ENCODE measurements around the gene TARM1.
"Not testable (repeated sequence)": the region's sequence is repeated elsewhere in the genome, so short reads cannot be mapped to it uniquely, and the experiment has no call there.

Gene TARM1

GRCh38 chr19:54063350-54064116 is 17.6 kb downstream of the TARM1 start, which contains the start of gene VSTM1:
Gene VSTM1, minus strand, starts transcription at chr19:54063897. Its CDS starts 120 bp downstream, at chr19:54063777.
- TF ChIP-seq CTCF (conservative IDR thresholded peaks at IDR 0.05) (no peak), ZFX (IDR thresholded peaks at IDR 0.05) (no peak)

DNA sequence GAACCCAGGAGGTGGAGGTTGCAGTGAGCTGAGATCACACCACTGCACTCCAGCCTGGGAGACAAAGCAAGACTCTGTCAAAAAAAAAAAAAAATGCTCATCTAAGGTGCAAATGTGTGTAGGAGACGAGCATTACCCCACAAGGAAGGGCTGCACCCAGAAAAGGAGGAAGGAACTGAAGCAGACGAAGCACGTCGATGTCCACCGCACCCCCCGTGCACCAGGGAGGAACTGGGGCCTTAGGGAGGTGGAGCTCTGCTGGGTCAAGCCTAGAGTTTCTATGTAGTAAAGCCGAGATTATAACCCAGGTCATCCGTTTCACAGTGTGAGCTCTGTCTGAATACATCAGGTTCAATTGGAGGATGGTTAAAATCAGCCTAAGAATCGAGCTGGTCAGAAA is 18.5 kb downstream of the TARM1 start:
- no peak overlapping the region for H3K27ac ChIP-seq
- TF ChIP-seq ZFX (IDR thresholded peaks at IDR 0.05) (no peak), CTCF (conservative IDR thresholded peaks at IDR 0.05) (no peak)

More at GRCh38 chr19:54063350-54064116, 17.6 kb downstream of the TARM1 start, which contains the start of gene VSTM1:
- H3K27ac ChIP-seq, result no peak within 1 kb of the TSS

DNA sequence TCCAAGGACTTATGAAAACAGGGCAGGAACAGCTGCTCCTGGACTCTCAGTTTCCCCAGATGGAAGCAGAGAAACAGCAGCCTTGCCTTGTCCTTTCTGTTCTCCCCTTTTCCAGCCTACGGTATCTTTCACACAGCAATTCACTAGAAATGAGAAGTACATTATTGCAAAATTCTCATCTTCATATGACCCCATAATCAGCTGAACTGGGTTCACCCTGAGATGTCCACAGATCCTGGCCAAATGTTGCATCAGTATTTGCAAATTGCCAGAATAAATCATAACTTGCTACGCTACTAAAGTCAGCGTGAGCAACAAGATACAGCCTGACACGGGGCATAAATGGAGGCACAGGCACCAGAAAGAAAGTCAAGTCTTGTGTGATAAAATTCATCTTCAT is 33.5 kb downstream of the TARM1 start:
- TF ChIP-seq CTCF (conservative IDR thresholded peaks at IDR 0.05) (no peak), ZFX (IDR thresholded peaks at IDR 0.05) (no peak)
- H3K27ac ChIP-seq, result no peak overlapping the region

GRCh38 chr19:54045771-54046170 is 35.4 kb downstream of the TARM1 start:
- TF ChIP-seq CTCF (conservative IDR thresholded peaks at IDR 0.05), result no peak
- TF ChIP-seq ZFX (IDR thresholded peaks at IDR 0.05), result no peak
- no peak overlapping the region for H3K27ac ChIP-seq

DNA sequence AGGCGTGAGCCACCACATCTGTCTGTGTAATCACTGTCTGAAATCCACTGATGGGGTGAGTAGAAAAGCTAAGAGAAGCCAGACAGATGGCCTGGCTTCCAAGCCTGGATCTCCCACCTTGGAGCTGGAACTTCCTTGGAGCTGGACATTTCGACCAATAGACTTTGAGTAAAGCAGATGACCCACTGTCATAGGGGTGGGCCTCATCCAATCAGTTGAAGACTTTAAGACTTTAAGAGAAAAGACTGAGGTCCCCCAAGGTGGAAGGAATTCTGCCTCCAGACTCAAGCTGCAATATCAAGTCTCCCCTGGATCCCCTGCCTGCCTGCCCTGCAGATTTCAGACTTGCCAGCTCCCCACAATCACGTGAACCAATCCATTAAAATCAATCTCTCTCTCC is 38.2 kb downstream of the TARM1 start:
- TF ChIP-seq CTCF (conservative IDR thresholded peaks at IDR 0.05) (no peak), ZFX (IDR thresholded peaks at IDR 0.05) (no peak)

DNA sequence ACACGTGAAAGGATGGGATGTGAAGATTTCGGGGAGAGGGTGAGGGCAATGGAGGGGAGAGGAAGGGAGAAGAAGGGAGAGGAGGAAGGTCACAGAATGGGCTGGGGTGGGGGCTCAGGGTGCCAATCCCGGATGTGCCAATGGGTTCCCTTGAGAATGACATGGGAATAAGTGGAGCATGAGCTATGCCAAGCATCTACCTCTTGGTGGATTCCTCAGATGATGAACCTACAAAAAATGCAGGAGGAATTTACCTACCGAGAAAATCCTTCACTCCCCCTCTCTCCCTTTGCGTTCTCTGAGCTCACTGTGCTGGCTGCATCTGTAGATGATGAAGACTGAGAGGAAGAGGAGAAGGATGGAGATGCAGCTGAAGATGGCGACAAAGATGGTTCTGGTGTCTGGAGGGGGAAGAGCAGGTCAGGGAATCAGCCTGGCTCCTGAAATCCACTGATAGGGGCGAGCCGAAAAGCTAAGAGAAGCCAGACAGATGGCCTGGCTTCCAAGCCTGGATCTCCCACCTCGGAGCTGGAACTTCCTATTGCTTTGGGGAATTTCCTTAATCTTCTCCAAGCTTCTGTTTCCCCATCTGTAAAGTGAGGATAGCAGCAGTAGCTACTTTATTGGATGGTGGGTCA is 39.1 kb downstream of the TARM1 start:
- no peak overlapping the region for H3K27ac ChIP-seq
- TF ChIP-seq CTCF (conservative IDR thresholded peaks at IDR 0.05), result no peak
- TF ChIP-seq ZFX (IDR thresholded peaks at IDR 0.05), result no peak

More for the DNA sequence above, 38.2 kb downstream of the TARM1 start:
- H3K27ac ChIP-seq, result no peak overlapping the region

DNA sequence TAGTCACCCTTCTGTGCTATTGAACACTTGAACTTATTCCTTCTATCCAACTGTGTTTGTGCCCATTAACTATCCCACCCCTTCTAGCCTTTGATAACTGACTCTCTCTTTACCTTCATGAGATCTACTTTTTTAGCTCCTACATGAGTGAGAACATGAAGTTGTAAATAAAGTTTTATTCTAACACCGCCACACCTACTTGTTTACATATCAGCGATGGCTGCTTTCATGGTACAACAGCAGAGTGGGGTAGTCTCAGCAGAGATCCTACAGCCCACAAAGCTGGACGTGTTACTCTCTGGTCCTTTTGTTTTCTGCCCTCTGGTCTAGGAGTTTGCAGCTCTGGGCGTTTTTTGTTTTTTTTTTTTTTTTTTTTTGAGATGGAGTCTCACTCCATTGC is 41.2 kb downstream of the TARM1 start:
- no peak overlapping the region for H3K27ac ChIP-seq
- no peak for TF ChIP-seq CTCF (conservative IDR thresholded peaks at IDR 0.05)
- no peak for TF ChIP-seq ZFX (IDR thresholded peaks at IDR 0.05)

DNA sequence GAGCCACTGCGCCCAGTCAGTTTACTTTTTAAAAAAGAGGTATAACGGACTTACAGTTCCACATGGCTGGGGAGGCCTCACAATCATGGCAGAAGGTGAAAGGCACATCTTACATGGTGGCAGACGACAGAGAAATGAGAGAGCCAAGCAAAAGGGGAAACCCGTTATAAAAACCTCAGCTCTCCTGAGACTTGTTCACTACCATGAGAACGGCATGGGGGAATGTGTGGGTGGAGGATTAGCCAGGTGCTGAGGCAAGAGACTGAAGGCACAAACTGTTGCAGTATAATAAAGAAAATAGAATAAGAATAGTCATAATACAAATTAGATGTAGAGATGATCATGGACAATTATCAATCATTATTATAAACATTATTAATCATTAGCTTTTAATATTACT is 44.6 kb downstream of the TARM1 start:
- not testable (repeated sequence) for H3K27ac ChIP-seq

Data from C4-2B (cell line).